Neural cell (in vitro differentiated cells): ENCODE measurements around the gene EIF3D.

Source experiments
- EP300 ChIP-seq: fragments of 450-650 bp; conservative IDR thresholded peaks from 2 replicates; pipeline ENCODE4 v1.6.1; 2014; ENCODE audit warnings: antibody characterized with exemption, mild to moderate bottlenecking, moderate library complexity; ENCODE audit not compliant: poor library complexity, severe bottlenecking
- POLR2AphosphoS5 ChIP-seq: IDR thresholded peaks from 2 replicates; pipeline ENCODE4 v1.6.1; 2012

- no peak for TF ChIP-seq EP300
- no peak for TF ChIP-seq POLR2AphosphoS5
Measured at GRCh38 chr22:36574728-36575127, 45.8 kb upstream of the EIF3D start.
